Measurements from ENCODE around the gene MXRA8.

MXRA8 gene

DNA sequence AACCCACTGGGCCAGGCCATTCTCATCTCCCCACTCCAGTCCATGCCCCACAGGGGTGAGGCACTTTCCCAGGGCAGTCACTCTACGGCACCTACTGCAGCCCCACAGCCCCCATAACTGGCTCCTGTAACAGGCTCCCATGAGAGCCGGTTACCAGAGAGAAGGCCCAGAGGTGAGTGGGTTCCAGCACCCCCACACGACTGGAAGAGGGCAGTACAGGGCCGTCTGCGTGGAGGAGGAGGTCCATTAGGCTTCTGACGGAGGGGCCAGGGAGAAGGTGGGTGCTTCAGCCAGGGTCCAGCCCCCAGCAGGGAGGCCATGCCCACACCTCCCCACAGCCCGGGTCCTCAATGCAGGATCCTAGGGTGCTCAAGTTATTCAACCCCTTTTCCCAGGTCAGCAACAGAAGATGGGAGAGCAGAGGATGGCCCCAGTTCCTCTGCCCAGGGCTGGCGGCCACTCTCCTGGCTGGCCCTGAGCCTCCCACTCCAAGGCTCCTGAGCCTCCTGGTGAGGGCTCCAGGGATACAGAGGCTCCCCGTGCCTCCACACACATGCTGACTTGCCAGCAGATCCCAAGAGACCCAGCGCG, 52.2 kb downstream of the MXRA8 start:
- DNase-seq = peak in 1 of 2 experiments; percentile 32

DNA sequence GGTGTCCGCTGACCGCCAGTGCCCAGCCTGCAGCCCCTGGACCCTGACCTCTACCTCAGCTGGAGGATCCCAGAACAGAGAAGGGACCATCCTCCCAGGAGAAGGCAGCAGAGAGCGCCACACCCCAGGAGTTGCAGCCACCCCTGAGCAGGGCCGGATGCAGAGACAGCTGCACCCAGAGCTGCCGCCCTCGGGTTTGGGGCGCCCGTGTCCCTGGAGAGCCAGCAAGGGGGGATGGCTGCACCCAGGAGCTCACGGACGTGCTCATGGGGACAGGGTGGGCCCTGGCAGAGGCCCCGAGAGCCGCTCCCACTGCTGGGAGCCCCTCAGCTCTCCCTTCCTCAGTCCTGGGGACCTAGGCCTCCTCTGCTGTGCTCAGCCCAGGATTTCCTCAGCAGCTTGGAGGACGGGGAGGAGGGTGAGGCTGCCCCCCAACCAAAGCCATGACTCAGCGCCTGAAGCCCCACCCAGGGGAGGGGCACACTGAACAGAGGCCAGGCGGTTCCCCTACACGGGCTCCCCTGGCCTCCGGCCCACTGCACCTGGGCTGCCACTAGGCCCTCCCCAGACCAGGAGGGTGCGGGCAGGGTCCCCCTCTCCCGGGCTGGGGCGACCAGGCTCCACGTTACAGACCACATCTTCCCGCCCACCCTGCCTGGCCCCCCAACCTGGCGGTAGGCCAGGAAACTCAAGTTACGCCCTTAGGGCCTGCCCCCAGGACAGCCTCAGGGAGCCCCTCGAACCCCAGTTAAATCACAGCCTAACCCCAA, 52.9 kb downstream of the MXRA8 start:
- peak in 1 of 2 experiments; percentile 53 for DNase-seq

DNA sequence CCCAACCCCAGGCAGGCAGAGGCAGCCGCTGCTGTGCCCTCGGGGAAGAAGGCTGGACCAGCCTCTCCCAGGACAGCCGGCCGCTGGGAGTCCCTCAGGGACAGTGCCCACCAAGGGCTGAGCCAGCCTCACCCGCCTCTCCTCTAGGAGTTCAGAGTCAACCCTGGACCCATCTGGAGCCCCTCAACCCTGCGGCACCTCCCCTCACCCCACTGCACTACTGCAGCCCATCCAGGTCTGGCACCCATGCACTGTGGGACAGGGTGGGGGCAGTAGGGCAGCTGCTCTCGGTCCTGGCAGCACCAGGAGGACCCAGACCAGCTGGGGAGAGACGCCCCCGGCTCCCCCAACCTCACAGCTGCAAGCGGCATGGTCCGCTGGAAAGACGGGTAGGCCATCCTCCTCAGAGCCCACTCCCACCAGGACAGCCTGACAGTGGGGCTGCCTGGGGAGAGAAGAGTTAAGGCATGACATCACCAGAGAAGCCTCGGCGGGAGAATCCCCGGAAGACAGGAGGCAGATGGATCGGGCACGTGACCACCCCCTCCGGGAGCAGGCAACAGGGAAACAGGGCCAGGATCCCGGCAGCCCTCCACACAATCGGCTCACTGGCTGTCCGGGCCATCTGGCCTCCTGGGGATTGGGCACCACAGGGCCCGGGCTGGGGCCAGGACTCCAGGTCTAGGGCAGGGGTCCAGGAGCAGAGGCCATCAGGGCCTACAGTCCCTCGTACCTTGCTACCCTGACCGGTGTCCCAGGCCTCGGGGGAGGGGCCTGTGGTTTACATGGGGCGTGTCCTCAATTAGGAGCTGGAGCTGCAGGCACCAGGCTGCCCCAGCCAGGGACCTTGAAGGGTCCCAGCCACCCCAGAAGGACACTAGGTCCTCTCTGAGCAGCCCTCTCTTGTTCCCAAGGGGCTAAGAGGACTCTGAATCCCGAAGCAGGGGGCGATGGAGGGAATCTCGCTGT, 53.7 kb downstream of the MXRA8 start:
- DNase-seq = peak; percentile 60 to 74

DNA sequence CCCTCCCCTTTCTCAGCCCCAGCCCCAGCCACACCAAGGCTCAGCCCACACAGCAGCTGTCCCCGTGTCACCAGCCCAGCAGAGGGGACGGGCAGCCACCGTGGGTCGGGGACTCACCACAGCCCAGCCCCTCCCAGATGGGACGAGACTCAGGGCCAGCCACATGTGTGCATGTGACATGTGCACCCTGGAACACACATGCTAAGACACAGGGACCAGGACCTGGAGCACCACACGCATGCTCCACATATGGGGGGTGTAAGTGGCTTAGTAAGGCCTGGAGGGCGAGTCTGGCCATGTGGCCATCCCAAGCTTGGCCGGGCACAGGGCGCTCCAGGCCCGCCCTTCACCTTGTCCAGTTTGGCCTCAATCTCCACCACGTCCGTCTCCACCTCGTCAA, 54.6 kb downstream of the MXRA8 start:
- no peak for DNase-seq

DNA sequence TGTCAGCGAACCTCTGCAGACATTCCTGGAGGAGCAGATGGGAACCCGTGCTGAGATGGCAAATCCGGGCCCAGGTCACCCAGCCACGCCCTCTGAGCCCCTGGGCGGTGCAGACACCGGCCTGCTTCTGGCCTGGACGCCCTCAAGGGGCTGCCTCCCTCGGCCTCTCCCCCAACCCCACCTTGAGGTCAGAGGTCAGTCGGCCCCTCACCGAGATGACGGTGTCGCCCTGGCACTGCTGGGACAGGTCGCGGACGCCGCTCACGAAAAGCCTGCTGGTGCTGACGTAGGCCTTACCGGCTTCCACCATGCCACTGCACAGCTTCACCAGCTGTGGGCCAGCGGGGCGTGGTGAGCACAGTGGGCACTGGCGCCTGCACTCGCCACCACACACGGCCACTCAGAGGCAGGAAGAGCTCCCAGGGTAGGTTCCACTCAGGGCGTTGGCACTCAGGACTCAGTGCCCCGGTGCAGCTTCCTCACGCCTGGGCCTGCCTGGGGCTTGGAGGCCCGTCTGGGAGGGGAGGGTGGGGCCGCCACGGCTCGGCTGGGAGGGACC, 55.3 kb downstream of the MXRA8 start:
- DNase-seq = no peak
